HG02571 (cell line): Measurements from ENCODE around the gene ILF2.
A peak's percentile ranks its signal among the peaks of the same experiment; 100 is the strongest.
"Not testable (repeated sequence)": the region's sequence is repeated elsewhere in the genome, so short reads cannot be mapped to it uniquely, and the experiment has no call there.

Experiments
- ATAC-seq: cut with Tn5 transposase; IDR thresholded peaks from one replicate; pipeline ENCODE4 v1.9.1; 2021; ENCODE audit warnings: mild to moderate bottlenecking, moderate library complexity; ENCODE audit not compliant: unreplicated experiment

The ILF2 gene

GRCh38 chr1:153649863-153650235 is 20.9 kb downstream of the ILF2 start:
- ATAC-seq, result no peak

GRCh38 chr1:153649137-153649862 is 21.5 kb downstream of the ILF2 start:
- no peak for ATAC-seq

- no peak for ATAC-seq
Observed at GRCh38 chr1:153648000-153648643, 22.7 kb downstream of the ILF2 start.

- no peak for ATAC-seq
Observed at GRCh38 chr1:153647346-153647714, 23.5 kb downstream of the ILF2 start.

- no peak for ATAC-seq
Observed at GRCh38 chr1:153646672-153647345, 24.0 kb downstream of the ILF2 start.

- no peak for ATAC-seq
Observed at GRCh38 chr1:153643816-153644215, 27.0 kb downstream of the ILF2 start.

- no peak for ATAC-seq
Observed at GRCh38 chr1:153643100-153643499, 27.7 kb downstream of the ILF2 start.

- ATAC-seq, result no peak
Observed at GRCh38 chr1:153642161-153642560, 28.6 kb downstream of the ILF2 start.

GRCh38 chr1:153640861-153641260 is 29.9 kb downstream of the ILF2 start:
- no peak for ATAC-seq

- not testable (repeated sequence) for ATAC-seq
Observed at GRCh38 chr1:153640213-153640612, 30.6 kb downstream of the ILF2 start.

- ATAC-seq, result no peak
Observed at GRCh38 chr1:153639280-153639679, 31.5 kb downstream of the ILF2 start.

- ATAC-seq, result no peak
Observed at GRCh38 chr1:153638261-153638660, 32.5 kb downstream of the ILF2 start.

- ATAC-seq, result no peak
Observed at GRCh38 chr1:153636312-153636711, 34.5 kb downstream of the ILF2 start.

GRCh38 chr1:153635872-153636271 is 34.9 kb downstream of the ILF2 start:
- ATAC-seq, result no peak

GRCh38 chr1:153633754-153634665 is 36.8 kb downstream of the ILF2 start, which contains the start of gene CHTOP:
Gene CHTOP, plus strand, starts transcription at chr1:153634066. Its CDS starts 2,523 bp downstream, at chr1:153636589.
- ATAC-seq, result peak; percentile 86

- ATAC-seq, result no peak
Observed at GRCh38 chr1:153633161-153633753, 37.5 kb downstream of the ILF2 start.

- no peak for ATAC-seq
Observed at GRCh38 chr1:153631047-153632022, 39.5 kb downstream of the ILF2 start.

- no peak for ATAC-seq
Observed at GRCh38 chr1:153630384-153630783, 40.4 kb downstream of the ILF2 start.

GRCh38 chr1:153629971-153630370 is 40.8 kb downstream of the ILF2 start:
- no peak for ATAC-seq

GRCh38 chr1:153629343-153629665 is 41.5 kb downstream of the ILF2 start:
- no peak for ATAC-seq
